HepG2 (cell line): ENCODE data around the gene PPM1G. TPM values are rescaled to one million over a fixed set of nuclear protein-coding genes. Genes with fewer than 3 reads are reported as not detected.

Source experiments
- CBX1 ChIP-seq: IDR thresholded peaks from one replicate; pipeline ENCODE4 v1.6.1; 2016; ENCODE audit warnings: antibody characterized with exemption, low read depth
- FLYWCH1 ChIP-seq: sonication (generic); formaldehyde crosslinking; IDR thresholded peaks from 2 replicates; pipeline ENCODE4 v1.8.1; 2023; ENCODE audit warnings: mild to moderate bottlenecking, missing genetic modification reagents
- FOXC1 ChIP-seq: sonication (generic); formaldehyde crosslinking; IDR thresholded peaks from 2 replicates; pipeline ENCODE4 v1.8.0; 2022; ENCODE audit warnings: mild to moderate bottlenecking, missing genetic modification reagents, borderline replicate concordance
- HDAC1 ChIP-seq: sonication (generic); formaldehyde crosslinking; IDR thresholded peaks from 2 replicates; pipeline ENCODE4 v1.5.1; 2020; ENCODE audit warnings: mild to moderate bottlenecking, missing genetic modification reagents
- HMG20A ChIP-seq: IDR thresholded peaks from 2 replicates; pipeline ENCODE4 v1.6.1; 2016; ENCODE audit warnings: borderline replicate concordance
- HNRNPLL ChIP-seq: fragments of 200-400 bp; formaldehyde crosslinking; IDR thresholded peaks from 2 replicates; pipeline ENCODE4 v1.6.1; 2017; ENCODE audit warnings: mild to moderate bottlenecking, low read depth, low read length; ENCODE audit not compliant: poor library complexity, severe bottlenecking
- NCOA2 ChIP-seq: sonication (generic); formaldehyde crosslinking; IDR thresholded peaks from 2 replicates; pipeline ENCODE4 v1.8.0; 2022; ENCODE audit warnings: inconsistent platforms
- POLR2AphosphoS2 ChIP-seq: IDR thresholded peaks from 2 replicates; pipeline ENCODE4 v1.6.1; 2011; ENCODE audit warnings: low read depth, low read length, improper control_type of control experiment
- REXO4 ChIP-seq: sonication (generic); formaldehyde crosslinking; IDR thresholded peaks from 2 replicates; pipeline ENCODE4 v1.8.0; 2022; ENCODE audit warnings: missing genetic modification reagents, mild to moderate bottlenecking, borderline replicate concordance
- TOPORS ChIP-seq: sonication (generic); formaldehyde crosslinking; IDR thresholded peaks from 2 replicates; pipeline ENCODE4 v1.8.0; 2023; ENCODE audit warnings: mild to moderate bottlenecking, missing genetic modification reagents
- ZNF329 ChIP-seq: sonication (generic); formaldehyde crosslinking; IDR thresholded peaks from 2 replicates; pipeline ENCODE4 v1.9.0; 2021; ENCODE audit warnings: low read depth, mild to moderate bottlenecking, missing genetic modification reagents
- ZNF501 ChIP-seq: sonication (generic); formaldehyde crosslinking; IDR thresholded peaks from 2 replicates; pipeline ENCODE4 v1.5.1; 2020; ENCODE audit warnings: mild to moderate bottlenecking, moderate library complexity, missing genetic modification reagents
- polyA plus RNA-seq, 8 experiments: library from polyadenylated mRNA; depleted of rRNA in 3 of 8; stranded (reverse) in 7 of 8; unstranded in 1 of 8; fragments of >200 nt; fragmentation: Illumina TruSeq in 4 of 8; extraction: Trizol in 4 of 8; gene quantifications; 2 replicates each; pipeline versions ENCODE4 v1.2.1 to v1.2.3, GENCODE V29; 2011 to 2016; ENCODE audit warnings: low read depth in 4 of 8, missing spikeins in 1 of 8, mixed read lengths in 1 of 8; ENCODE audit not compliant: insufficient read depth in 1 of 8
- total RNA-seq, 5 experiments: library from RNA; depleted of rRNA; stranded (reverse); fragments of >200 nt; fragmentation: Illumina TruSeq; extraction: Trizol; gene quantifications; 2 replicates each; pipeline ENCODE4 v1.2.3, GENCODE V29; 2016; ENCODE audit warnings: low read depth in 1 of 5
- TF ChIP-seq, protein P1 (sequence below): sonication (generic); formaldehyde crosslinking; conservative IDR thresholded peaks from 2 replicates; pipeline ENCODE4 v1.4.0; 2020; ENCODE audit warnings: missing genetic modification reagents
- TF ChIP-seq, protein P2 (sequence below): sonication (generic); formaldehyde crosslinking; IDR thresholded peaks from 2 replicates; pipeline ENCODE4 v1.4.0; 2020; ENCODE audit warnings: missing genetic modification reagents
- TF ChIP-seq, protein P3 (sequence below): sonication (generic); formaldehyde crosslinking; IDR thresholded peaks from 2 replicates; pipeline ENCODE4 v1.8.0; 2022; ENCODE audit warnings: missing genetic modification reagents, mild to moderate bottlenecking, moderate library complexity, borderline replicate concordance
- TF ChIP-seq, protein P4 (sequence below), 2 experiments: sonication (generic) in 1 of 2; formaldehyde crosslinking in 1 of 2; IDR thresholded peaks; 2 replicates each; pipeline versions ENCODE4 v1.4.0 to v1.6.1; 2016 to 2020; ENCODE audit warnings: borderline replicate concordance in 1 of 2, low read depth in 1 of 2, mild to moderate bottlenecking in 1 of 2, missing genetic modification reagents in 1 of 2
- TF ChIP-seq, protein P5 (sequence below): sonication (generic); formaldehyde crosslinking; IDR thresholded peaks from 2 replicates; pipeline ENCODE4 v1.4.0; 2020; ENCODE audit warnings: mild to moderate bottlenecking, missing genetic modification reagents

The PPM1G gene
- total and polyA plus RNA-seq, 2 of the 13 experiments (the other 11 are each of a cell fraction or from before 2014, with no cell fraction given): 58.2 to 213 TPM

DNA sequence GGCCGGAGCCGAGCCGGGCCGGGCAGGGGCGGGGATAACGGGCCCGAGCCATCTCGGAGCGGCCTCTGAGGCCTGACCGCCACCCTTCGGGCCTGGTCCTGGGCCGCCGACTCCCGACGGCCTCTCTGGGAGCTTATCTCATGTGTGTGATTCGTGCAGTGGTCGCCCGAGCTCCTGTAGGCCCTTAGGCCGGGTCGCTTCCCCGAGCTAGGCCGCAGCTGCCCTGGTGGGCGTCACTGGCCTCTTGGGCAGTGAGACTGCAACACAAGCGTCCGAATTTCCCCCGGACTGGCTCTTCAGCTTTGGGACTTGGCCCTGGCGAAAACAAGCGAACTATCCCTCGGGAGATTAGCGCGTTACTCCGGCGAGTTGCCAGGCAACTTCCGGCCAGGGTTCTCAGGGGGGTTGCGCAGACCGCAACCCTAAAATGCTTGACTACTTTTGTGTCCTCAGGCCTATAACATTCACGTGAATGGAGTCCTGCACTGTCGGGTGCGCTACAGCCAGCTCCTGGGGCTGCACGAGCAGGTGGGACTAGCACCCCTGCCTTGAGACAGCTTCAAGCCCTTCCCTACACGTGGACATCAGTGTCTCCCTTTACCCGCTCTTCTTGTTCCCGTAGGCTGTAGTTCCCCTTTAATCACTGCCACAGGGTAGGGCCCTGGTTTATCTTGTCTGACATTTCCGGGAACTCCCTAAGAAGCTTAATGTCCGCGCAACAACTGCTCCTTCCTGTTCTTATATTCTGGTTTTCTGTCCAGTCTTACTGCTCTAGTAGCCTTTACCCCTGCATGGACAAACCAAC lies 38.4 kb downstream of the PPM1G start (continued):
- TF ChIP-seq, protein P1, sequence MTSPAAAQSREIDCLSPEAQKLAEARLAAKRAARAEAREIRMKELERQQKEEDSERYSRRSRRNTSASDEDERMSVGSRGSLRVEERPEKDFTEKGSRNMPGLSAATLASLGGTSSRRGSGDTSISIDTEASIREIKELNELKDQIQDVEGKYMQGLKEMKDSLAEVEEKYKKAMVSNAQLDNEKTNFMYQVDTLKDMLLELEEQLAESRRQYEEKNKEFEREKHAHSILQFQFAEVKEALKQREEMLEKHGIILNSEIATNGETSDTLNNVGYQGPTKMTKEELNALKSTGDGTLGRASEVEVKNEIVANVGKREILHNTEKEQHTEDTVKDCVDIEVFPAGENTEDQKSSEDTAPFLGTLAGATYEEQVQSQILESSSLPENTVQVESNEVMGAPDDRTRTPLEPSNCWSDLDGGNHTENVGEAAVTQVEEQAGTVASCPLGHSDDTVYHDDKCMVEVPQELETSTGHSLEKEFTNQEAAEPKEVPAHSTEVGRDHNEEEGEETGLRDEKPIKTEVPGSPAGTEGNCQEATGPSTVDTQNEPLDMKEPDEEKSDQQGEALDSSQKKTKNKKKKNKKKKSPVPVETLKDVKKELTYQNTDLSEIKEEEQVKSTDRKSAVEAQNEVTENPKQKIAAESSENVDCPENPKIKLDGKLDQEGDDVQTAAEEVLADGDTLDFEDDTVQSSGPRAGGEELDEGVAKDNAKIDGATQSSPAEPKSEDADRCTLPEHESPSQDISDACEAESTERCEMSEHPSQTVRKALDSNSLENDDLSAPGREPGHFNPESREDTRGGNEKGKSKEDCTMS (CRISPR knock-in tag): no peak
- TF ChIP-seq HMG20A (CRISPR knock-in tag) (no peak; the same call in 1 of the 2 replicates), REXO4 (CRISPR knock-in tag) (0 out of 2 replicates have a peak, but pooled peaks have one; percentile 75), HDAC1 (CRISPR knock-in tag) (no peak), CBX1 (no peak), TOPORS (CRISPR knock-in tag) (no peak), NCOA2 (CRISPR knock-in tag) (no peak), POLR2AphosphoS2 (no peak), FLYWCH1 (CRISPR knock-in tag) (no peak), FOXC1 (CRISPR knock-in tag) (0 out of 2 replicates have a peak, but pooled peaks have one; percentile 31), HNRNPLL (peak; percentile 26), ZNF501 (peak; percentile 9; the same call in 1 of the 2 replicates), ZNF329 (CRISPR knock-in tag) (peak; percentile 17)
- TF ChIP-seq, protein P2, sequence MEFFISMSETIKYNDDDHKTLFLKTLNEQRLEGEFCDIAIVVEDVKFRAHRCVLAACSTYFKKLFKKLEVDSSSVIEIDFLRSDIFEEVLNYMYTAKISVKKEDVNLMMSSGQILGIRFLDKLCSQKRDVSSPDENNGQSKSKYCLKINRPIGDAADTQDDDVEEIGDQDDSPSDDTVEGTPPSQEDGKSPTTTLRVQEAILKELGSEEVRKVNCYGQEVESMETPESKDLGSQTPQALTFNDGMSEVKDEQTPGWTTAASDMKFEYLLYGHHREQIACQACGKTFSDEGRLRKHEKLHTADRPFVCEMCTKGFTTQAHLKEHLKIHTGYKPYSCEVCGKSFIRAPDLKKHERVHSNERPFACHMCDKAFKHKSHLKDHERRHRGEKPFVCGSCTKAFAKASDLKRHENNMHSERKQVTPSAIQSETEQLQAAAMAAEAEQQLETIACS (CRISPR knock-in tag): no peak
- TF ChIP-seq, protein P3, sequence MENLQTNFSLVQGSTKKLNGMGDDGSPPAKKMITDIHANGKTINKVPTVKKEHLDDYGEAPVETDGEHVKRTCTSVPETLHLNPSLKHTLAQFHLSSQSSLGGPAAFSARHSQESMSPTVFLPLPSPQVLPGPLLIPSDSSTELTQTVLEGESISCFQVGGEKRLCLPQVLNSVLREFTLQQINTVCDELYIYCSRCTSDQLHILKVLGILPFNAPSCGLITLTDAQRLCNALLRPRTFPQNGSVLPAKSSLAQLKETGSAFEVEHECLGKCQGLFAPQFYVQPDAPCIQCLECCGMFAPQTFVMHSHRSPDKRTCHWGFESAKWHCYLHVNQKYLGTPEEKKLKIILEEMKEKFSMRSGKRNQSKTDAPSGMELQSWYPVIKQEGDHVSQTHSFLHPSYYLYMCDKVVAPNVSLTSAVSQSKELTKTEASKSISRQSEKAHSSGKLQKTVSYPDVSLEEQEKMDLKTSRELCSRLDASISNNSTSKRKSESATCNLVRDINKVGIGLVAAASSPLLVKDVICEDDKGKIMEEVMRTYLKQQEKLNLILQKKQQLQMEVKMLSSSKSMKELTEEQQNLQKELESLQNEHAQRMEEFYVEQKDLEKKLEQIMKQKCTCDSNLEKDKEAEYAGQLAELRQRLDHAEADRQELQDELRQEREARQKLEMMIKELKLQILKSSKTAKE (CRISPR knock-in tag): no peak
- TF ChIP-seq, protein P4, sequence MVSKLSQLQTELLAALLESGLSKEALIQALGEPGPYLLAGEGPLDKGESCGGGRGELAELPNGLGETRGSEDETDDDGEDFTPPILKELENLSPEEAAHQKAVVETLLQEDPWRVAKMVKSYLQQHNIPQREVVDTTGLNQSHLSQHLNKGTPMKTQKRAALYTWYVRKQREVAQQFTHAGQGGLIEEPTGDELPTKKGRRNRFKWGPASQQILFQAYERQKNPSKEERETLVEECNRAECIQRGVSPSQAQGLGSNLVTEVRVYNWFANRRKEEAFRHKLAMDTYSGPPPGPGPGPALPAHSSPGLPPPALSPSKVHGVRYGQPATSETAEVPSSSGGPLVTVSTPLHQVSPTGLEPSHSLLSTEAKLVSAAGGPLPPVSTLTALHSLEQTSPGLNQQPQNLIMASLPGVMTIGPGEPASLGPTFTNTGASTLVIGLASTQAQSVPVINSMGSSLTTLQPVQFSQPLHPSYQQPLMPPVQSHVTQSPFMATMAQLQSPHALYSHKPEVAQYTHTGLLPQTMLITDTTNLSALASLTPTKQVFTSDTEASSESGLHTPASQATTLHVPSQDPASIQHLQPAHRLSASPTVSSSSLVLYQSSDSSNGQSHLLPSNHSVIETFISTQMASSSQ (IDR thresholded peaks at IDR 0.05; ENCODE audit: low read depth): no peak
- TF ChIP-seq, protein P4 (CRISPR knock-in tag; IDR thresholded peaks at IDR 0.05; ENCODE audit: borderline replicate concordance): no peak
- TF ChIP-seq, protein P5, sequence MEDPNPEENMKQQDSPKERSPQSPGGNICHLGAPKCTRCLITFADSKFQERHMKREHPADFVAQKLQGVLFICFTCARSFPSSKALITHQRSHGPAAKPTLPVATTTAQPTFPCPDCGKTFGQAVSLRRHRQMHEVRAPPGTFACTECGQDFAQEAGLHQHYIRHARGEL (CRISPR knock-in tag): no peak
